ENCODE data around the gene TAMALIN.

DNA sequence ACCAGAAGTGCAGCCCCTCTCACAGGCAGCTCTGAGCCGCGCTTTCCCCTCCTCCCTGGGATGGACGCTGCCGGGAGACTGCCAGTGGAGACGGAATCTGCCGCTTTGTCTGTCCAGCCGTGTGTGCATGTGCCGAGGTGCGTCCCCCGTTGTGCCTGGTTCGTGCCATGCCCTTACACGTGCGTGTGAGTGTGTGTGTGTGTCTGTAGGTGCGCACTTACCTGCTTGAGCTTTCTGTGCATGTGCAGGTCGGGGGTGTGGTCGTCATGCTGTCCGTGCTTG is 12.3 kb upstream of the TAMALIN start:
- no peak for TF ChIP-seq FOXA1 (IDR thresholded peaks at IDR 0.05)
- no peak for TF ChIP-seq L3MBTL2 (conservative IDR thresholded peaks at IDR 0.05)
